SW 1271 (cell line): ENCODE data around the gene NCLN.
"Not testable (repeated sequence)": the region's sequence is repeated elsewhere in the genome, so short reads cannot be mapped to it uniquely, and the experiment has no call there.

Experiments
- DNase-seq, 2 experiments: peaks; one replicate each; lab custom pipeline; 2025; lab: John Stamatoyannopoulos, UW

Gene NCLN

GRCh38 chr19:3198901-3199700 is 13.4 kb downstream of the NCLN start:
- DNase-seq = no peak

- no peak for DNase-seq
Measured at GRCh38 chr19:3201072-3201700, 15.5 kb downstream of the NCLN start.

- no peak for DNase-seq
Measured at GRCh38 chr19:3201911-3202310, 16.2 kb downstream of the NCLN start.

- DNase-seq = no peak
Measured at GRCh38 chr19:3202346-3202745, 16.6 kb downstream of the NCLN start.

GRCh38 chr19:3202895-3203294 is 17.2 kb downstream of the NCLN start:
- not testable (repeated sequence) for DNase-seq

- DNase-seq = no peak
Measured at GRCh38 chr19:3203805-3204645, 18.3 kb downstream of the NCLN start.

GRCh38 chr19:3204646-3205275 is 19.0 kb downstream of the NCLN start:
- DNase-seq = no peak

- DNase-seq = no peak
Measured at GRCh38 chr19:3206216-3206953, 20.7 kb downstream of the NCLN start.

GRCh38 chr19:3207461-3208242 is 21.9 kb downstream of the NCLN start:
- no peak for DNase-seq

GRCh38 chr19:3208317-3209207 is 22.8 kb downstream of the NCLN start:
- DNase-seq = no peak

- peak; percentile 33 to 46 for DNase-seq
Measured at GRCh38 chr19:3210347-3211017, 24.8 kb downstream of the NCLN start.

- DNase-seq = no peak
Measured at GRCh38 chr19:3211191-3211590, 25.5 kb downstream of the NCLN start.

GRCh38 chr19:3213159-3213558 is 27.4 kb downstream of the NCLN start:
- DNase-seq = no peak

- DNase-seq = no peak
Measured at GRCh38 chr19:3216874-3217273, 31.1 kb downstream of the NCLN start.

- DNase-seq = no peak
Measured at GRCh38 chr19:3220576-3220975, 34.8 kb downstream of the NCLN start.

- DNase-seq = not testable (repeated sequence)
Measured at GRCh38 chr19:3221576-3221975, 35.8 kb downstream of the NCLN start.

GRCh38 chr19:3222709-3223108 is 37.0 kb downstream of the NCLN start:
- DNase-seq = no peak

- no peak for DNase-seq
Measured at GRCh38 chr19:3224346-3225168, 38.8 kb downstream of the NCLN start, which contains the start of gene CELF5. Gene CELF5 (plus strand): TSS chr19:3224661. CDS start chr19:3224740, 79 bp downstream.
